Mesothelial cell of epicardium (in vitro differentiated cells): Measurements from ENCODE around the gene MESP2. TPM values are rescaled to one million over a fixed set of nuclear protein-coding genes. Genes with fewer than 3 reads are reported as not detected.
"Not testable (repeated sequence)": the region's sequence is repeated elsewhere in the genome, so short reads cannot be mapped to it uniquely, and the experiment has no call there.

Experiments
- DNase-seq, 2 experiments: peaks; one replicate each; pipeline ENCODE4 v3.0.0; 2021; ENCODE audit warnings: low spot score in 2 of 2; ENCODE audit not compliant: unreplicated experiment in 2 of 2
- H3K27ac Mint-ChIP-seq: 2 replicates; pipeline ENCODE4 v1.8.0; 2021; ENCODE audit warnings: mixed read lengths
- H3K27me3 Mint-ChIP-seq: 2 replicates; pipeline ENCODE4 v1.8.0; 2021; ENCODE audit warnings: low read depth, mixed read lengths
- H3K36me3 Mint-ChIP-seq: 2 replicates; pipeline ENCODE4 v1.8.0; 2021; ENCODE audit warnings: mixed read lengths
- H3K4me1 Mint-ChIP-seq: 2 replicates; pipeline ENCODE4 v1.8.0; 2021; ENCODE audit warnings: mixed read lengths
- H3K4me3 Mint-ChIP-seq: 2 replicates; pipeline ENCODE4 v1.8.0; 2021; ENCODE audit warnings: mild to moderate bottlenecking, moderate library complexity, mixed read lengths
- H3K9me3 Mint-ChIP-seq: 2 replicates; pipeline ENCODE4 v1.8.0; 2021; ENCODE audit warnings: mixed read lengths
- total RNA-seq: library from RNA; stranded (reverse); gene quantifications from 3 replicates; pipeline ENCODE4 v1.2.1, GENCODE V29; 2021
- TF ChIP-seq, protein P1 (sequence below): fragments of 200-600 bp; sonication (generic); IDR thresholded peaks from one replicate; pipeline ENCODE4 v1.5.0; 2021; ENCODE audit warnings: antibody characterized with exemption; ENCODE audit not compliant: unreplicated experiment

Gene MESP2
- total RNA-seq, 1 donor from 2014 or later = 0.29 TPM

GRCh38 chr15:89785064-89785773, 9.1 kb downstream of the MESP2 start:
- Mint-ChIP-seq H3K4me3 (no peak overlapping the region), H3K27ac (peak overlapping the region; percentile 45), H3K36me3 (peaks cover 8% of the 10 kb centered on the region), H3K27me3 (no peaks in the 10 kb centered on the region), H3K4me1 (peaks cover 28% of the 10 kb centered on the region), H3K9me3 (peaks cover 18% of the 10 kb centered on the region)
- TF ChIP-seq, protein P1, sequence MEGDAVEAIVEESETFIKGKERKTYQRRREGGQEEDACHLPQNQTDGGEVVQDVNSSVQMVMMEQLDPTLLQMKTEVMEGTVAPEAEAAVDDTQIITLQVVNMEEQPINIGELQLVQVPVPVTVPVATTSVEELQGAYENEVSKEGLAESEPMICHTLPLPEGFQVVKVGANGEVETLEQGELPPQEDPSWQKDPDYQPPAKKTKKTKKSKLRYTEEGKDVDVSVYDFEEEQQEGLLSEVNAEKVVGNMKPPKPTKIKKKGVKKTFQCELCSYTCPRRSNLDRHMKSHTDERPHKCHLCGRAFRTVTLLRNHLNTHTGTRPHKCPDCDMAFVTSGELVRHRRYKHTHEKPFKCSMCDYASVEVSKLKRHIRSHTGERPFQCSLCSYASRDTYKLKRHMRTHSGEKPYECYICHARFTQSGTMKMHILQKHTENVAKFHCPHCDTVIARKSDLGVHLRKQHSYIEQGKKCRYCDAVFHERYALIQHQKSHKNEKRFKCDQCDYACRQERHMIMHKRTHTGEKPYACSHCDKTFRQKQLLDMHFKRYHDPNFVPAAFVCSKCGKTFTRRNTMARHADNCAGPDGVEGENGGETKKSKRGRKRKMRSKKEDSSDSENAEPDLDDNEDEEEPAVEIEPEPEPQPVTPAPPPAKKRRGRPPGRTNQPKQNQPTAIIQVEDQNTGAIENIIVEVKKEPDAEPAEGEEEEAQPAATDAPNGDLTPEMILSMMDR = no peak
- no peak for DNase-seq

GRCh38 chr15:89785774-89786140, 9.6 kb downstream of the MESP2 start:
- H3K4me3 Mint-ChIP-seq = no peak overlapping the region
- no peaks in the 10 kb centered on the region for H3K27me3 Mint-ChIP-seq
- peaks cover 18% of the 10 kb centered on the region for H3K9me3 Mint-ChIP-seq
- H3K36me3 Mint-ChIP-seq = peaks cover 8% of the 10 kb centered on the region
- peaks cover 28% of the 10 kb centered on the region for H3K4me1 Mint-ChIP-seq
- no peak for DNase-seq
- TF ChIP-seq, protein P1 = no peak
- peak overlapping the region; percentile 45 for H3K27ac Mint-ChIP-seq

DNA sequence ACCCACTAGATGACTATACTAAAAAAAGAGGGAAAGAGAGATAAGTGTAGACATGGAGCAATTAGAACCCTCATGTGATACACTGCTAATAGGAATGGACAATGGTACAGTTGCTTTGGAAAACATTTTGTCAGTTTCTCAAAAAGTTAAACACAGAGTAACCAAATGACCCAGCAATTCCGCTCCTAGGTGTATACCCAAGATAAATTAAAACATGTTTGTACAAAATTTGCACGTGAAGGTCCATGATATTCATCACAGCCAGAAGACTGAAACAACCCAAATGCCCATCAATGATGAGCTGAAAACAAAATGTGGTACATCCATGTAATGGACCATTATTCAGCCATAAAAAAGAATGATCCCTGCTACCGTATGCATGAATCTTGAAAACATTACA, 11.8 kb downstream of the MESP2 start:
- Mint-ChIP-seq H3K27me3 (no peaks in the 10 kb centered on the region), H3K4me3 (no peak overlapping the region), H3K36me3 (peaks cover 8% of the 10 kb centered on the region), H3K4me1 (peaks cover 19% of the 10 kb centered on the region), H3K9me3 (peaks cover 18% of the 10 kb centered on the region), H3K27ac (no peak overlapping the region)
- DNase-seq = no peak
- TF ChIP-seq, protein P1 = no peak

DNA sequence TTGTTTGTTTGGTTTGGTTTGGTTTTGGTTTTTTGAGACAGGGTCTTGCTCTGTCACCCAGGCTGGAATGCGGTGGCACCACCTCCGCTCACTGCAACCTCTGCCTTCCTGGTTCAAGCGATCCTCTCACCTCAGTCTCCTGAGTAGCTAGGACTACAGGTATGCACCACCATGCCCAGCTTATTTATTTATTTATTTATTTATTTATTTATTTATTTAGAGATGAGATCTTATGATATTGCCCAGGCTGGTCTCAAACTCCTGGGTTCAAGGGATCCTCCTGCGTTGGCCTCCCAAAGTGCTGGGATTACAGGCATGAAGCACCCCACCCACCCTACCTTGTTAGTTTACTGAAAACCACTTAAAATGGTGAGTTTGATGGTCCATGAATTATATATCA, 12.5 kb downstream of the MESP2 start:
- H3K4me3 Mint-ChIP-seq, DNase-seq, H3K27ac Mint-ChIP-seq, H3K36me3 Mint-ChIP-seq, H3K27me3 Mint-ChIP-seq: not testable (repeated sequence)
- Mint-ChIP-seq H3K9me3 (peaks cover 18% of the 10 kb centered on the region), H3K4me1 (peaks cover 12% of the 10 kb centered on the region)

GRCh38 chr15:89790206-89790605, 14.1 kb downstream of the MESP2 start:
- Mint-ChIP-seq H3K27me3 (no peaks in the 10 kb centered on the region), H3K27ac (no peak overlapping the region), H3K4me3 (no peak overlapping the region), H3K9me3 (peaks cover 18% of the 10 kb centered on the region), H3K36me3 (peaks cover 8% of the 10 kb centered on the region), H3K4me1 (peaks cover 13% of the 10 kb centered on the region)
- TF ChIP-seq, protein P1 = no peak
- no peak for DNase-seq

DNA sequence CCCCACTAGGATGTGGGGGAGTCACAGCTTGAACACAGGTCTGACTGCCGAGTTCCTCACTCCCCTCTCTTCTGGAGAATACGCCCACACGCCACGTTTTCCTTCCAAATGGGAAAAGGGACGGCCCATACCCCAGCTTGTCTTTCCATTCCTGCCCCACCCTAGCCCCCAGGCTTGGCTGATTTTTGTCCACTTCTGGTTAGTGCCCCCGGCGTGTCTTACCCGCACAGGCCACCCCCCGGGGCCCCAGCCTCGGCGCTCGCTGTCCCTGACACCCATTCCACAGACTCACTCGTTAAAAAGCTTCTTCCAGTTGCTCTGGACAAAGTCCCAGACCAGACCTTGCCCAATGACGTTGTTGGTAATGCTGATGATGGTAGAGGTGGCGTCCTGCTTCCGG, 14.5 kb downstream of the MESP2 start:
- H3K27ac Mint-ChIP-seq = no peak overlapping the region
- peaks cover 16% of the 10 kb centered on the region for H3K9me3 Mint-ChIP-seq
- no peak overlapping the region for H3K4me3 Mint-ChIP-seq
- H3K27me3 Mint-ChIP-seq = no peaks in the 10 kb centered on the region
- TF ChIP-seq, protein P1 = no peak
- peaks cover 8% of the 10 kb centered on the region for H3K36me3 Mint-ChIP-seq
- no peak for DNase-seq
- H3K4me1 Mint-ChIP-seq = peaks cover 13% of the 10 kb centered on the region
